ENCODE results near the gene ATRIP.

DNA sequence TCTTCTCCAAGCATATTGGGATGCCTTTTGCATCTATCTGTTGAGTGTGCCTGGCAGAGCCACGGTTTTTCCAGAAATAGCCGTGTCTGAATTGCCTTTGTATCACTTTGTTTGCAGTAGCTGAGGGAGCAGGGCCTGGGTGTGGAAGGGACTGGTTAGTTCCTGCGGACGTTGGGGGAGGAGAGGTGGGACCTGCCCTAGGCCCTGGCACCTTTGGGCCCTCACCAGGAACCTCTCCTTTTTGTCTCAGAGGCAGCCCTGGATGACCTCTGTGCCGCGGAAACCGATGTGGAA lies 18.6 kb downstream of the ATRIP start:
- TF ChIP-seq, protein P1, sequence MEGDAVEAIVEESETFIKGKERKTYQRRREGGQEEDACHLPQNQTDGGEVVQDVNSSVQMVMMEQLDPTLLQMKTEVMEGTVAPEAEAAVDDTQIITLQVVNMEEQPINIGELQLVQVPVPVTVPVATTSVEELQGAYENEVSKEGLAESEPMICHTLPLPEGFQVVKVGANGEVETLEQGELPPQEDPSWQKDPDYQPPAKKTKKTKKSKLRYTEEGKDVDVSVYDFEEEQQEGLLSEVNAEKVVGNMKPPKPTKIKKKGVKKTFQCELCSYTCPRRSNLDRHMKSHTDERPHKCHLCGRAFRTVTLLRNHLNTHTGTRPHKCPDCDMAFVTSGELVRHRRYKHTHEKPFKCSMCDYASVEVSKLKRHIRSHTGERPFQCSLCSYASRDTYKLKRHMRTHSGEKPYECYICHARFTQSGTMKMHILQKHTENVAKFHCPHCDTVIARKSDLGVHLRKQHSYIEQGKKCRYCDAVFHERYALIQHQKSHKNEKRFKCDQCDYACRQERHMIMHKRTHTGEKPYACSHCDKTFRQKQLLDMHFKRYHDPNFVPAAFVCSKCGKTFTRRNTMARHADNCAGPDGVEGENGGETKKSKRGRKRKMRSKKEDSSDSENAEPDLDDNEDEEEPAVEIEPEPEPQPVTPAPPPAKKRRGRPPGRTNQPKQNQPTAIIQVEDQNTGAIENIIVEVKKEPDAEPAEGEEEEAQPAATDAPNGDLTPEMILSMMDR (IDR thresholded peaks at IDR 0.05): no peak
- TF ChIP-seq POLR2A (IDR thresholded peaks at IDR 0.05): no peak

All from heart left ventricle (tissue), 13 donors.